GM08714 (cell line): Measurements from ENCODE around the gene INO80C.
"Not testable (repeated sequence)": the region's sequence is repeated elsewhere in the genome, so short reads cannot be mapped to it uniquely, and the experiment has no call there.

Experiments used
- H3K4me3 ChIP-seq: fragments of 200-500 bp; sonication (Bioruptor generic); 2 replicates; pipeline ENCODE4 v1.5.1; 2014; ENCODE audit warnings: mild to moderate bottlenecking, low read length, inconsistent platforms
- ZNF274 ChIP-seq: IDR thresholded peaks from 2 replicates; pipeline ENCODE4 v1.6.1; 2012; ENCODE audit warnings: mild to moderate bottlenecking, low read depth, low read length

Gene INO80C

GRCh38 chr18:35466334-35466733, 31.4 kb downstream of the INO80C start:
- H3K4me3 ChIP-seq = no peak overlapping the region
- no peak for TF ChIP-seq ZNF274

DNA sequence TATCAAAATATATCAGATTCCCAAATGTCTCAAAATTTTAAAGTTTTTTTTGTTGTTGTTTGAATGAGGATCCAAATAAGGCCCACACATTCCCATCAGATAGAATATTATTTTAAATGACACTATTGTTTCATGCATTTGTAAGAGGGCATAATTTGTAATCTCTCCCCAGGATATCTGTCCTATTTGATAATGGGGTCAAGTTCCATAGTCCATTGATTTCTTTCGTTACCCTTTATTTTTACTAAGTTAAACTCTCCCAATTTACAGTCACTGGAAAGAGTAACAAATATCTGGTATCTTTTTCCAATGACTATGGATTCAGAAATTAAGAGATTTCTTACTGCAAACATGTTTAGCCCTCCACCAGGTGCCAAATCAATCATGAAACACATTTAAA, 32.4 kb downstream of the INO80C start:
- H3K4me3 ChIP-seq = no peak overlapping the region
- TF ChIP-seq ZNF274 = no peak

- H3K4me3 ChIP-seq = no peak overlapping the region
- no peak for TF ChIP-seq ZNF274
Measured at GRCh38 chr18:35464831-35465279, 32.9 kb downstream of the INO80C start.

GRCh38 chr18:35463827-35464226, 33.9 kb downstream of the INO80C start:
- H3K4me3 ChIP-seq = no peak overlapping the region
- no peak for TF ChIP-seq ZNF274

- TF ChIP-seq ZNF274 = no peak
- H3K4me3 ChIP-seq = no peak overlapping the region
Measured at GRCh38 chr18:35463050-35463449, 34.7 kb downstream of the INO80C start.

DNA sequence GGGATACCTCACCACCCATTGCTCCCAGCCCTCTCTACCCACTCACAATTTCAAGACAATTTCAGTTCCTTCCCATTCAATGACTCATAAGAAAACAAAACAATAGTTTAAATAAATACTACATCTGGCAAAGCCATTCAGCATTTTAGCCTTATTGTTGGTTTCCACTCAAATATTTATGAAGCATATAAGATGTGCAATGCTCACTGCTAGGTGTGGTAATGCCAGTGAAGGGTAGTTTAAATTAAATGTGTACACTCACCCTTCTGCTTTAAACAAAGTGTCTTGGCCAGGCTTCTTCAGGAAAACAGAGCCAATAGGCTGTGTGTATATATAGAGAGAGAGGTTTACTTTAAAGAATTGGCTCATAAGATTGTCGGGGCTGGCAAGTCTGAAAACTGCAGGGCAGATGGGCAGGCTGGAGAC, 37.0 kb downstream of the INO80C start:
- H3K4me3 ChIP-seq = no peak overlapping the region
- TF ChIP-seq ZNF274 = no peak

- no peak for TF ChIP-seq ZNF274
- no peak overlapping the region for H3K4me3 ChIP-seq
Measured at GRCh38 chr18:35459997-35460396, 37.8 kb downstream of the INO80C start.

- H3K4me3 ChIP-seq = no peak overlapping the region
- no peak for TF ChIP-seq ZNF274
Measured at GRCh38 chr18:35458677-35459441, 38.9 kb downstream of the INO80C start.

GRCh38 chr18:35458271-35458670, 39.5 kb downstream of the INO80C start:
- no peak overlapping the region for H3K4me3 ChIP-seq
- no peak for TF ChIP-seq ZNF274

GRCh38 chr18:35457140-35457704, 40.5 kb downstream of the INO80C start:
- H3K4me3 ChIP-seq = no peak overlapping the region
- no peak for TF ChIP-seq ZNF274

- no peak for TF ChIP-seq ZNF274
- no peak overlapping the region for H3K4me3 ChIP-seq
Measured at GRCh38 chr18:35455926-35456763, 41.6 kb downstream of the INO80C start.

- no peak overlapping the region for H3K4me3 ChIP-seq
- TF ChIP-seq ZNF274 = no peak
Measured at GRCh38 chr18:35454803-35455202, 43.0 kb downstream of the INO80C start.

- not testable (repeated sequence) for H3K4me3 ChIP-seq
Measured at GRCh38 chr18:35453065-35453464, 44.7 kb downstream of the INO80C start.

DNA sequence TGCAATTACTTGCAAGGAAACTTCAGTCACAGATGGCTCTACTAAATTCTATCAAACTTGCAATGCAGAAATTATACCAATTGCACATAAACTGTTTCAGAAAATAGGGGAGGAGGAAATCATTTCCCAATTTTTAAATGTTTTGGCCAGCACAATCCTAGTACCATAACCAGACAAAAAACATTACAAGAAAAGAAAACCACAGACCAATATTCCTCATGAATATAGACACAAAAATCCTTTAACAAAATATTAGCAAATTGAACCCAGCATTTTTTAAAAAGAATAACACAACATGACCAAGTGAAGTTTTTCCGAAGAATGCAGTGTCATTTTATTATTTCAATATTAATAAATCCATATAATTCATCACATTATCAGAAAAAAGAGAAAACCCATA, 45.8 kb downstream of the INO80C start:
- TF ChIP-seq ZNF274 = no peak
- H3K4me3 ChIP-seq = no peak overlapping the region

DNA sequence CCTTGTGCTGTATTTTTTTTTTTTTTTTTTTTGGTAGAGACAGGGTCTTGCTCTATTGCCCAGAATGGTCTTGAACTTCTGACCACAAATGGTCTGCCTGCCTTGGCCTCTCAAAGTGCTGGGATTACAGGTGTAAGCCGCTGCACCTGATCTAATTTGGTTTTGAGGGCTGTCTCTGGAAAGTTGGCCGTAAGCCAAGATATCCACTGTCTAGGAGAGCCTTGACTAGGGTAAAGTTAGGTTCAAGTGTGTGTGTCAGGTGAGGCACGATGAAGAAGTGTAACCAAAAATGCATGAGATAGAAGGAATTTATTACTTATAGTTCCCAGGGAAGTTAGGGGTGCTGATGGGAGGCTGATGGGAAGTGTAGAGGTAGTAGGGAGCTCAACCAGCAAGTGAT, 46.7 kb downstream of the INO80C start:
- TF ChIP-seq ZNF274 = no peak
- no peak overlapping the region for H3K4me3 ChIP-seq

- no peak for TF ChIP-seq ZNF274
- H3K4me3 ChIP-seq = no peak overlapping the region
Measured at GRCh38 chr18:35444636-35445035, 53.1 kb downstream of the INO80C start.
